Stimulated activated CD8-positive, alpha-beta memory T cell treated with anti-CD3 and anti-CD28 coated beads, Interleukin-15, amount 100 ng/mL, for 24 hours (primary cell): Measurements from ENCODE around the gene ROBO2.

Experiments used
- DNase-seq: peaks from one replicate; pipeline ENCODE4 v3.0.0-alpha.2; 2020; ENCODE audit warnings: low read depth

The ROBO2 gene

GRCh38 chr3:77039606-77040171, at the start of gene ROBO2:
Gene ROBO2 (plus strand): TSS chr3:77040099. CDS start chr3:77040786, 687 bp downstream.
- no peak for DNase-seq

GRCh38 chr3:76990606-76991005, 49.3 kb upstream of the ROBO2 start:
- no peak for DNase-seq

DNA sequence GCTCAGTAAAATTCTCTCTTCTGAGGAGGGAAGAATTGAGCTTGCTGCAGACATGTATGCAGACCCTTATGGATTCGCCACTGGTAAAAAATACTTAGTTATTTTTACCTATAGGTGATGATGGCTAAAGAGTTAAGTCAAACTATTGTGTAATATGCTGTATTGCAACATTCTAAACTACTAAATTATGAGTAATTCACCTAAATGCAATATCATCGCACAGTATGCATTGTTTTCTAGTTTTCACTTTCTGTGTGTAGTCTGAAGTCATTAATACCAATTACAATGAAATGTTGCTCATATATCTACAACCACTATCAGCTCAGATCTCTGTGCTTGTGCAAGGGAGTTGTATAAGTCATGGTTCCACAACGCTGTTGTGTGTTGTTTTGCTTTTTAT, 48.7 kb upstream of the ROBO2 start:
- no peak for DNase-seq

- DNase-seq = no peak
Measured at GRCh38 chr3:76997733-76998132, 42.2 kb upstream of the ROBO2 start.

DNA sequence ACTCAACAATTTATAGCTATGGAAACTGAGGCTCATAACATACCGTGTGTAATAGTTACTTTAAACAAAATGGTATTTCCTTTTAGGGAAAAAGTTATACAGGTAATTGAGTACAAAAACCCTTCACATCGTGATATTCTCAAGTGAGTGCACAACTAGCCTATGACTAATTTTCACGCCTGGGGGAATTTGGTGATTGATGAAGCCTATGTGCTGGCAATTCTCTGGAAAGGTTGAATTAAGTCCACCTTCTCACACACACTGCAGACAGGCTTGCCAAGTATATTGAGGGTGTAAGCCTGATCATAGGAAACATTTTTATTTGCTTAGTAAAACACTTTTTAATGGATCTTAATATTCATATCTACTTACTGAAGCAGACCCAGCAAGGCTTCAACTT, 41.3 kb upstream of the ROBO2 start:
- DNase-seq = no peak

- no peak for DNase-seq
Measured at GRCh38 chr3:77001062-77001701, 38.7 kb upstream of the ROBO2 start.

DNA sequence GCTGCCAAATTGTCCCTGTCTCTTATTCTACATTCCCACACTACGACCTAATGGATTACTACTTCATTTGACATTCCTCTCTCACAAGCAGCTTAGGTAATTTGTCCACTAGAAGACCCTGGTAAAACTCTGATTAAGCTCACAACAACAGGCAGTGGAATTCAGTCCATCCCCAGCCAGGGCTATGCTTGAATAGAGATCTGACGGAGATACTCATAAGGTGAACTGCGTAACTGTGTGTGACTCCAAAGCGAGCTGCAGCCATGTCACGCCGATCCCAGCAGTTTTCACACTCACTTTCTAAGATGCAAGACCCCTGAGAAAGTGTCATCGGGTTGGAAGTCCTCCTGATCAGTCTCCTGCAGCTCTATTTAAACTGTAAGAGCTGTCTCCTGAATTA, 25.7 kb upstream of the ROBO2 start:
- DNase-seq = no peak

GRCh38 chr3:77025471-77025870, 14.4 kb upstream of the ROBO2 start:
- DNase-seq = no peak

- DNase-seq = no peak
Measured at GRCh38 chr3:77026904-77027634, 12.8 kb upstream of the ROBO2 start.

GRCh38 chr3:77028005-77028404, 11.9 kb upstream of the ROBO2 start:
- DNase-seq = no peak

GRCh38 chr3:77038468-77038929, 1.4 kb upstream of the ROBO2 start:
- DNase-seq = no peak

- DNase-seq = no peak
Measured at GRCh38 chr3:77038930-77039605, 831 bp upstream of the ROBO2 start.

- DNase-seq = no peak
Measured at GRCh38 chr3:77040216-77040615, 317 bp downstream of the ROBO2 start.

- DNase-seq = no peak
Measured at GRCh38 chr3:77040926-77041722, 1.2 kb downstream of the ROBO2 start.

DNA sequence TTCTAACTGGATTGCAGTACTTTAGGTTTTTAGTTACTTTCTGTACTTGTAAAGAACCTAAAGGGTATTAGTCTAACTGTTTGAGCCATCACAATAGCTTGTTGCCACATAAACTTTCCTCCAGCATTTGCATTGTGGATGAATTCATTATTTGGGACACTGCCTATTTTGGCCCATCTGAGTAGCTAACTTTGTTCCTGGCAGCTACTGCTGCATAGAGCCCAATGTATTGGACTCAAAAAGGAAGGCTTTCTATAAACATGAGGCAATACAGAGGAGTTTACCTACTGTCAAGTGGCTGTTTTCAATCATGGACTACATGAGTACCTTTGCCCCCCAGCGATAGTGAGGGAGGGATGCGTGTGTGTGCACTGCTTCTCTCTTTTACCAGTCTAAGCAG, 1.9 kb downstream of the ROBO2 start:
- no peak for DNase-seq

GRCh38 chr3:77042343-77042742, 2.4 kb downstream of the ROBO2 start:
- no peak for DNase-seq

DNA sequence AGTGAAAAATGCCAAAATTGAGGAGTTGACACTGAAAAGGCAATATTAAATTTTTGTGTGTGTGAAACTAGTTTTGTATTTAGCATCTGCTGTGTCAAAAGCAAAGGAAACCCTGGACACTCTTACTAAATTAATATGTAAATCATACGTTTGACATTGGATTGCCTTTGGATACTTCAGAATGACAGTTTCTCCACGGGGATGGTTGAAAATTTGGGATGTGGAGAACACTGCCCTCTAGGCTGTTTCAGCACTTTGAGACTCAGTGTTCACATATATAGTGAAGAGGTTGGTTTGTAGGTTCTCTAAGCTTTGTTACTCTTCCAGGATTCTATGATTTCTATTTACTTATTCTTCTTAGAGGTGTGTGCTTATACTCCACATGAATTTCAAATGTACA, 3.0 kb downstream of the ROBO2 start:
- DNase-seq = no peak

DNA sequence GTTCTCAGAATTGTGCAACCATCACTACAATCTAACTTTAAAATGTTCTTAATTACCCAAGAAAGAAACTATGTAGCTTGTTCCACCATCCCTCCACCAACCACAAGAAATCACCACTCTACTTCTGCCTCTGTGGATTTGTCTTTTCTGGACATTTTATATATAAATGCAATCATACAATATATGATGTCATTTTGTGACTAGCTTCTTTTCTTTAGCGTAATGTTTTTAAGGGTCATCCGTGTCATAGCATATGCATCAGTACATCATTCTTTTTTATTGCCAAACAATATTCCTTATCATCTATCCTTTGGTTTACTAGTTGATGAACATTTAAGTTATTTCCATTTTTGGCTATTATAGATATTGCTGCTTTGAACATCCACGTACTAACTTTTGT, 5.8 kb downstream of the ROBO2 start:
- no peak for DNase-seq

GRCh38 chr3:77048186-77048585, 8.3 kb downstream of the ROBO2 start:
- no peak for DNase-seq

DNA sequence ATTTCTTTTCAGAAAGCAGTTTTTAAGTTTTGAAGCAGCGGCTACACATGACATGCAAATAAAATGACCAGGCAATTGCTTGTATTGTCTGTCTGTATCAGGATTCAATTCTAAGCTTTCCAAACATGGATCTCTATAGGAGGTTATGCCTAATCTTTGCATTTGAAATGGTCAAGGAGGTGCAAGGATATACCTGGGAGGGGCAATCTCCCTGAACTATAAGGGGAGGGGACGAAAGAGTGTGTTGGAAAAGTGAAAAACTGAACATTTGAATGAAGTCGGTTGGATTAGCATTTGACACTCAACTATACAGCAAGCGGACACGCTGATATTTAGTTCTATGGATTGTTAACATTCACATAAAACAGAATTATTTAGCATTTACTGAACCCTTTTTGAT, 11.7 kb downstream of the ROBO2 start:
- DNase-seq = no peak

- no peak for DNase-seq
Measured at GRCh38 chr3:77052051-77052501, 12.2 kb downstream of the ROBO2 start.
